Measurements from ENCODE around the gene CD164L2.

Gene CD164L2

GRCh38 chr1:27405074-27405473 is 21.9 kb upstream of the CD164L2 start:
- DNase-seq: no peak

GRCh38 chr1:27403931-27404330 is 20.8 kb upstream of the CD164L2 start:
- no peak for DNase-seq

GRCh38 chr1:27403065-27403726 is 20.1 kb upstream of the CD164L2 start:
- DNase-seq: peak; percentile 83 to 91 (median 86)

GRCh38 chr1:27402349-27402754 is 19.2 kb upstream of the CD164L2 start:
- DNase-seq: peak; percentile 82 to 90 (median 89)

DNA sequence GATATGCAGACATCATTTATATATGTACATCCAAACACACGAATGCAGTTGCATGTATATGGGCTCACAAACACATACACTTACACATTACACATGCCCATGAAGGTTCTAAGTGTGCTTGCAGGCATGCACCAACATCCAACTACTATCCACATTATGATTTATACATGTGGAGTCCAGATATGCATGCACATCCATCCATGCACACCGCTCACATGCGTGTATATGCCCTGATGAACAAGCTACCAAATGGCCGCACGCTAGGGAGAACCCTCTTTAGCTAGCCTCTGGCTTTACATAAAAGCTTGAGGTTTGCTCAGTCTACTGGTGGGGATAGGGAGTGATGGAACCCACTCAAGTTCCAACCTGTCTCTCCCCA is 17.8 kb upstream of the CD164L2 start:
- peak in 1 of 4 experiments; percentile 15 for DNase-seq

DNA sequence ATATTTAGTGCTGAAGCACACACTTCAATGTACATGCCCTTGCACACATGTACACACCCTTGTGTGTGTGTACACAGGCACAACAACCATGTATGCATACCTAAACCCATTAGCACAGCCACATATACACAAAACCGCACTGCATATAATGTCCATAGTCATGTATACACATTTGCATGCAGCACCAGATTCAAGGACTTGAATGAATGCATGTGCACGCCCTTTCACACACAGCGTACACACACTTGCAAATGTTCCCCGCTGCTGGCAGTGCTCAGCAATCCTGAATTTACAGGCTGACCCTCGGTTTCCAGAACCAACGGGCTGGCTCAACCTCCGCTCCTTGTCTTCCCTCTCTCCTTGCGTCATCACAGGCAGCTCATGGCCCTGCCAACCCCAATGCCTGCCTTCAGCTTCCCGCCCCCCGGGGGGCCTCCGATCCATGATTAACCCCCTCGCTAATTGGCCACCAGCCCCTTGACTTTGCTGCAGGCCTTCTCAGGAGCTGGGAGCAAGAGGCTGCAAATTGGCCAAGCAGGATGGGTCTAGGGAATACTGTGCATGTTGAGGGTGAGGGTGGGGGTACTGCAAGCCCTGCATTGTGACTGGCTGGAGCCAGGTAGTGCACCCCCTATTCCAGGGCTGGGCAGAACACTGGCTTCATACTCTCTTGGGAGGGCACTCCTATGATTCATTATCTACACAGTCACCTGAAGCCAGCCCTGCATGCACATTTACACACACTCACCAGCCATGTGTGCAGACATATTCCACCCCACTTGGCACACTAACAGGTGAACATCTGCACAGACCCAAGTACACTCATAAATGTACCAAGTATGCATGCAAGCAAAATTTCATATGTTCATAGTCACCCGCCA is 17.2 kb upstream of the CD164L2 start:
- DNase-seq: peak in 1 of 4 experiments; percentile 19

GRCh38 chr1:27399251-27400025 is 16.3 kb upstream of the CD164L2 start:
- peak in 1 of 4 experiments; percentile 18 for DNase-seq

DNA sequence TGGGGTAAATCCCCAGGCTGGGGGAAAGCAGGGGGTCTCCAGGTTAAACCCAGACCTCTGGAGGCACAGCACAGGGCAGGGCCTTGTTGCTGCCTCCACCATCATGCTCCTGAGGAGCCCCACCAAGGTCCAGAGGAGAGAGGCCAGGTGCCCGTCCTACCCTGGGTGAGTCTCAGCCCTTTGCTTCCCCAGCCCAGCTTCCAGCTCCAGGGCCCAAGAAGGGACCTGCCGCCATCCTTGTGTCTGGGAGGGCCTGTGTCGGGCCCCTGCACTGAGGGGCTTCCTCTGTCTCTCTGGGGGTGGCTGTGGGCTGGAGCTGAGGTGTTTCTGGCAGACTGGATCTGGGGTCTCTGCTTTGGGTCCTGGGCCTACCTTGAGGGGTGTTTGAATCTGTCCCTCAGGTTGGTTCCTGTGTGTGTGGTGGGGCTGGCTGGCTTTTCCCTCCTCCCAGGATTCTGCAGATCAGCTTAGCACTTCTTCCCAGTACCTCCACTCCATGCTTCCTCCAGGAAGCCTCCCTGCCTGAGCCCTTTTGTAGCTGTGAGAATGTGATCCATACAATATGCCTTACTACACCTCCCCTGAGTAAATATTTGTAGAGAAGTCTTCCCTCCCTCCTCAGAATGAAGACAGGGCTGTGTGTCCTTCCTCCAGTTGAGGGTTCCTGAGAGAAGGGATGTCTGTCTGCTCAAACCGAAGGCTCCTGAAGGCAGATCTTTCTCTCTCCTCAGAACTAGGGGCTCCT is 15.4 kb upstream of the CD164L2 start:
- peak in 1 of 4 experiments; percentile 14 for DNase-seq

DNA sequence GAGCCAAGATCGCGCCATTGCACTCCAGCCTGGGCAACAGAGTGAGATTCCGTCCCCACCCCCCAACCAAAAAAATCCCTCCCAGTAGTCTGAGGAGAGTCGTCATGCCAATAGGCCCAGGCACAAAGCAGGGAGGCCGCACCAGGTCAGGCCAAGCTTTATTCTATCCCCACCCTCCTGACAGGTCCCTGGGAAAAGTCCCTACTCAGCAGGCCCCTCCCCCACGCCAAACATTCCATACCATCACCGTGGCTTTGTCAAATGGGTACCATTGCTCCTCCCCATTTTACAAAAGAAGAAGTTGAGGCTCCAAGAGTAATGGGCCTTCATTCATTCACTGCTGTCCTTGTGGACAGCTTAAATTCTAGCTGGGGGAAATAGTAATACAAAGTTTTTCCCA is 14.6 kb upstream of the CD164L2 start:
- no peak for DNase-seq

DNA sequence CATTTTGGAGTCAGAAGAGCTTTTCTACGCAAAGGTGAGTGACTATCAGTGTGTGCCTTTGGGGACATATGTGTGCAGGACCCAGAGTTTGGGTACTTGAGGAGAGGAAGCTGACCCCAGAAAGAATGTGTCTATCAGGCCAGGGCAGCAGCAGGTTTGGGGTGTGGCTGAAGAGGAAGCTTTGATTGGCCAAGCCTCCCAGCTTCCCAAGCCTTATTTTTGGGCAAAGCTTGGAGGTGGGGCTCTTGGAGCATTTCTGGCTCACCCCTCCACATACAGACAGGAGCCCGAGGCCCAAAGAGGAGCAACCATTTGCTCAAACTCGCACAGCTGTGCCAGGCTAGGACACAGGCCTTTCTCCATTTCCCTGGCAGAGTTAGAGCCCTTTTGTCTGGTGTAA is 14.0 kb upstream of the CD164L2 start:
- no peak for DNase-seq

- peak; percentile 77 to 85 (median 82) for DNase-seq
Measured at GRCh38 chr1:27395441-27396195, 12.5 kb upstream of the CD164L2 start.

DNA sequence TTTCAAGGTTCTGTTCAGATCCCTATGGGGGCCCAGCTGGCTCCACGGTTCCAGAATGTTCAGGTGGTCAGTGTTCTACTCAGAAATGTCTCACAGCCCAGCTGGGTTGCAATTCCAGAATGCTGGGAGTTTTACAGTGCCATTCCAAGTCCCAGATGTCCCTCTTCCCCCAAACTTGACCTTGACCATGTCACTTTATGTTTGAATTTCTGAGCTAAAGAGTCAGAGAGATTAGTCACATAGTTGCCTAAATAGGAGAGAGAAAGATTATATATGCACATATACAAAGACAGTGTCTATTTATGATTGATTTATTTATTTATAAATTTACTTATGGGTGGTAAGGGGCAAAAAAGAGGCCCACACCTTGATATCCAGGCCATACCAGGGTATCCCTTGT is 11.8 kb upstream of the CD164L2 start:
- no peak for DNase-seq

DNA sequence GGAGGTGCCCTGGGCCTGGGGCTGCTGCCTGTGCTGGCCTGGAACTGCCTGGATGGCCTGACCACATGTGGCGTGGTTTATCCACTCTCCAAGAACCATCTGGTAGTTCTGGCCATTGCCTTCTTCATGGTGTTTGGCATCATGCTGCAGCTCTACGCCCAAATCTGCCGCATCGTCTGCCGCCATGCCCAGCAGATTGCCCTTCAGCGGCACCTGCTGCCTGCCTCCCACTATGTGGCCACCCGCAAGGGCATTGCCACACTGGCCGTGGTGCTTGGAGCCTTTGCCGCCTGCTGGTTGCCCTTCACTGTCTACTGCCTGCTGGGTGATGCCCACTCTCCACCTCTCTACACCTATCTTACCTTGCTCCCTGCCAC is 11.1 kb upstream of the CD164L2 start:
- no peak for DNase-seq

DNA sequence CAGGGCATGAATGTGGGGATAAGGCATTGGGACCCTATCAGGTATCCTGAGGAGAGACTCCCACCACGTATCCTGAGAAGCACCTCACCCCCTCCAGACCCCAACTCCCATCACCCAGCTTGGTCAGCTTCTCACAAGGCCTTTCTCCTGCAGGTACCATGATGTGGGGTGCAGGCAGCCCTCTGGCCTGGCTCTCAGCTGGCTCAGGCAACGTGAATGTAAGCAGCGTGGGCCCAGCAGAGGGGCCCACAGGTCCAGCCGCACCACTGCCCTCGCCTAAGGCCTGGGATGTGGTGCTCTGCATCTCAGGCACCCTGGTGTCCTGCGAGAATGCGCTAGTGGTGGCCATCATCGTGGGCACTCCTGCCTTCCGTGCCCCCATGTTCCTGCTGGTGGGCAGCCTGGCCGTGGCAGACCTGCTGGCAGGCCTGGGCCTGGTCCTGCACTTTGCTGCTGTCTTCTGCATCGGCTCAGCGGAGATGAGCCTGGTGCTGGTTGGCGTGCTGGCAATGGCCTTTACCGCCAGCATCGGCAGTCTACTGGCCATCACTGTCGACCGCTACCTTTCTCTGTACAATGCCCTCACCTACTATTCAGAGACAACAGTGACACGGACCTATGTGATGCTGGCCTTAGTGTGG is 10.6 kb upstream of the CD164L2 start:
- DNase-seq: no peak

- DNase-seq: no peak
Measured at GRCh38 chr1:27392778-27393635, 9.9 kb upstream of the CD164L2 start.

DNA sequence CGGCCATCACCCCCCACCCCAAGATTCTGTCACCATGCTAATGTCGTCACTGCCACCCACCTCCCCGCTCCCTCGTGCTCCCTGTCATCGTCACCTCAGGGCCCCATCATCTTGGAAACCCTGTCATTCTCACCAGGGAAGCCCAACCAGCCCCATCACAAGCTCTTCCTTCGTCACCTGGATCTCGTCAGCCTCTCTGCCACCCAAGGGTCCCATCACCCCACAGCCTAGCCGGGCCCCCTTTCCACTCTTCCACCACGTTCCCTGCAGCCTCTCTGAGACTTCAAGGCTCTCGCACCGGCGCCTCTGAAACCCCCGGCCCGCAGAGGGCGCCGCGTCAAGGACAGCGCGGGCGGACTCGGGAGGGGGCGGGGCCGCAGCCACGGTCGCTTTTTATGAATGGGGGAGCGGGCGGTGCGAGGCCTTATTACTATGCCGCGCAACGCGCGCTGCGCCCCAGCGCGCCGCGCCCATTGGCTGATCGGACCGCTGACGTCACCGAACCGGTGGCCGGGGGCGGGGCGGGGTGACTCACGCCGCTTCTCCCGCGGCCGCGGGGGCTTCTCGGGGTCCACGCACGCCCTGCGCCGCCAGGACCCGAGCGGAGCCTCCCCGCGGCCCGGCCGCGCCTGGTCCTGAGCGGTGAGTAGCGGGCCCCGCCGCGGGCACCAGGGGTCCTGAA is 9.1 kb upstream of the CD164L2 start, which contains the start of gene GPR3:
TSS of gene GPR3 (plus strand) at position 527 of the 682 bp plus-strand sequence. CDS start 1,177 bp downstream, outside the sequence.
- peak; percentile 92 to 96 (median 92) for DNase-seq

DNA sequence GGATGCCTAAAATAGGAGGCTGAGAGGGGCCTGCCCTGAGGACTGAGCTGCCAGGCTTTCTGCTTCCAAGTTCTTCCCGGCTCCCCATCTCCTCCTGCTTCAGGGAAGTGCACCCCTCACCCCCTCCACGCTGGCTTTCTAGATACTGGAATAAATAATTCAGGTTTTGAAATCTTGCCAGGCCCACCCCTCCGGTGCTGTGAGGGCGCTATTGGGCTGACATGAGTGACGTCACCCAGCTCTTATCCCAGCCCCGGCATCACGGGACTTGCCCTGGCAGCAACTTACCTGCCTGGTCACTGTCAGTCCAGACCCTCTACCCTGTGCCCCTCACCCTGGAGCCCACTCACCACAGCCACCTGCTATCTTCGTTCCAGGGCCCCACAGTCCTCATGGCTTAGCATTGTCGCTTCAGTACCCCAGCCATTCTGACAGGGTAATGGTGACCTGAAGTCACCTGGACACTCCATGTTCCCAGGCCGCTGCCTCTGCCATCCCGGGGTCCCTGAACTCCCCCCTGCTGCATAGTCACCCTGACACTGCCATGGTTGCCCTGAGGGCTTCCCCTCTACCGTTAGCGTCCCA is 8.5 kb upstream of the CD164L2 start:
- peak in 2 of 4 experiments; percentile 20 to 23 for DNase-seq

DNA sequence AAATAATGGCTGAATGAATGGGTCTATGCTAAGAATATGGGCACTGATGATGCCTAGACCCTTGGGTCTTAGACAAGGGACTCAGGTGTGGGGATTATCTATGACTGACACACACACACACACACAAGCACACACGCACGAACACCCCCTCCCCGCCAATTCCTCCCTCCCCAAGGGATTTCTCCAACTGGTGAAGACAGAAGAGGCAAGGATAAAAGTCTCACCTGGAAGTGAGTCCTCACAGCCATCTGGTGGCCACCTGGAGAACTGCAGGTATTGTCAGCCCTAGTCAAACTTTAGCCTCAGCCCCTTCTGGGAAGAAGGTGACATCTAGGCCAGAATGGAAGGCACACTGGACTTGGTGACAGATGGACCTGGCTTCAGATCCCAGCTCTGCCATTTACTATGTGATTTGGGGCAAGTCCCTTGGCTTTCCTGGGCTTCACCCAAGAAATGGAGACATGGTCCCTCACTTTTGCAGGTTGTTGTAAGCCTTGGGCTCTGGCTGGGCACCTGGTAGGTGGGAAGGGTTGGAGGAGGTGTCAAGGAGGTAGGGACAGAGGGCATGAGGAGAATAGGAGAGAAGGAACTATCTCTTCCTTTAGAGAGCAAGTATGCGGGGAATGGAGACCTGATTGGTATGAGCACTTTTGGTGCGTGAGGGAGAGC is 5.3 kb upstream of the CD164L2 start:
- peak; percentile 50 to 74 (median 55) for DNase-seq

Data from suppressor macrophage (primary cell).